Activated naive CD4-positive, alpha-beta T cell treated with anti-CD3 and anti-CD28 coated beads, Interleukin-2, amount 10 ng/mL, durations not matched to agents 7 days and 5 days (primary cell): ENCODE results near the gene GNG7.

Source experiments
- CTCF ChIA-PET: fragments of 350-600 bp; sonication (Branson Sonifier 250); formaldehyde crosslinking; loops from one replicate; lab custom pipeline; 2021; ENCODE audit warnings: antibody characterized with exemption; lab: Charles Lee
- DNase-seq: peaks from one replicate; pipeline ENCODE4 v3.0.0-alpha.2; 2020
- H3K27ac Mint-ChIP-seq: one replicate; pipeline ENCODE4 v1.8.0; 2021; ENCODE audit warnings: mild to moderate bottlenecking, moderate library complexity, mixed read lengths
- H3K27me3 Mint-ChIP-seq: one replicate; pipeline ENCODE4 v1.8.0; 2021; ENCODE audit warnings: mild to moderate bottlenecking, mixed read lengths
- H3K36me3 Mint-ChIP-seq: one replicate; pipeline ENCODE4 v1.8.0; 2021; ENCODE audit warnings: mixed read lengths
- H3K4me1 Mint-ChIP-seq: one replicate; pipeline ENCODE4 v1.8.0; 2021; ENCODE audit warnings: mixed read lengths
- H3K4me3 Mint-ChIP-seq: one replicate; pipeline ENCODE4 v1.8.0; 2021; ENCODE audit warnings: mild to moderate bottlenecking, moderate library complexity, mixed read lengths
- H3K9me3 Mint-ChIP-seq: one replicate; pipeline ENCODE4 v1.8.0; 2021; ENCODE audit warnings: mixed read lengths

The GNG7 gene

DNA sequence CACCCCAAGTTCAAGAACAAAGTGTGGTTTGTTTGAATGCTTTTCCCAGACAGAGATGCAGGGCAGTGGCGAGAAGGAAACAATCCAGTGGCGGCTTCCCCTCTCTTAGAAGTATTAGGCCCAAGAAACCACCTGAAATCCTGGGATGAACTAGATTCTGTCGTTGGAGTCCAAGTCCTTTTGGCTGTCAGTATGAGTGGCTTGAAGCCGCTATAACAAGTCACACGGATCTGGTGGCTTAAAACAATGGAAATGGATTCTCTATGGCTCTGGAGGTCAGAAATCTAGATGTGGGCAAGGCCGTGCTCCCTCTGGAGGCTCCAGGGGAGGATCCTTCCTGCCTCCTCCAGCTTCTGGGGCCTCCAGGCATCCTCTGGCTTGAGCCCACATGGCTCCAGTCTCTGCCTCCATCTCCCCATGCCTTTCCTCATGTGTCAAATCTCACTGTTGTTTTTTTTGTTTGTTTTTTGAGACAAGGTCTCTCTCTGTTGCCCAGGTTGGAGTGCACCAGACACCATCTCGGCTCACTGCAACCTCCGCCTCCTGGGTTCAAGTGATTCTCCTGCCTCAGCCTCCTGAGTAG, 97.7 kb downstream of the GNG7 start:
- Mint-ChIP-seq H3K36me3 (no peaks in the 10 kb centered on the region), H3K4me1 (peaks cover 28% of the 10 kb centered on the region), H3K4me3 (no peak overlapping the region), H3K9me3 (no peaks in the 10 kb centered on the region), H3K27ac (no peak overlapping the region), H3K27me3 (peaks cover 78% of the 10 kb centered on the region)
- CTCF ChIA-PET: no interaction called here
- DNase-seq: no peak

DNA sequence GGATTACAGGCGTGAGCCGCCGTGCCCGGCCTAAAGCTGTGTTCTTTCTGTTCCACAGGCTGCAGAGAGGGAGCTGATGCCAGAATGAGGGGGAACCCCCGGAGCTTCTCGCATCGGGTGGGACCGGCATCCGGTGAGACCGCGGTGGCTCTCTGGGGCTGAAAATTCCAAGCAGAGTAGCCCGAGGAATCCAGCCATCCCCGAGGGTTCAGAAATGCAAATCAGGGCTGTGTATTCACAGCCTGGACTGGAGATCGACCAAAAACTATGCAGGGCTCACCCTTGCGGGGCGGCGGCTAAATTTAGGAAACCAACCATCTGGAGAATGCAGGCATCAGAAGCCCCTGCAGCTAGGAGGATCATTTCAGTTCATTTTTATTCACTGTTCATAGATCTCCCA, 99.2 kb downstream of the GNG7 start:
- H3K4me1 Mint-ChIP-seq: peaks cover 31% of the 10 kb centered on the region
- H3K27ac Mint-ChIP-seq: no peak overlapping the region
- no peak overlapping the region for H3K4me3 Mint-ChIP-seq
- no peaks in the 10 kb centered on the region for H3K36me3 Mint-ChIP-seq
- H3K9me3 Mint-ChIP-seq: no peaks in the 10 kb centered on the region
- DNase-seq: no peak
- peaks cover 63% of the 10 kb centered on the region for H3K27me3 Mint-ChIP-seq
- CTCF ChIA-PET: no interaction called here

DNA sequence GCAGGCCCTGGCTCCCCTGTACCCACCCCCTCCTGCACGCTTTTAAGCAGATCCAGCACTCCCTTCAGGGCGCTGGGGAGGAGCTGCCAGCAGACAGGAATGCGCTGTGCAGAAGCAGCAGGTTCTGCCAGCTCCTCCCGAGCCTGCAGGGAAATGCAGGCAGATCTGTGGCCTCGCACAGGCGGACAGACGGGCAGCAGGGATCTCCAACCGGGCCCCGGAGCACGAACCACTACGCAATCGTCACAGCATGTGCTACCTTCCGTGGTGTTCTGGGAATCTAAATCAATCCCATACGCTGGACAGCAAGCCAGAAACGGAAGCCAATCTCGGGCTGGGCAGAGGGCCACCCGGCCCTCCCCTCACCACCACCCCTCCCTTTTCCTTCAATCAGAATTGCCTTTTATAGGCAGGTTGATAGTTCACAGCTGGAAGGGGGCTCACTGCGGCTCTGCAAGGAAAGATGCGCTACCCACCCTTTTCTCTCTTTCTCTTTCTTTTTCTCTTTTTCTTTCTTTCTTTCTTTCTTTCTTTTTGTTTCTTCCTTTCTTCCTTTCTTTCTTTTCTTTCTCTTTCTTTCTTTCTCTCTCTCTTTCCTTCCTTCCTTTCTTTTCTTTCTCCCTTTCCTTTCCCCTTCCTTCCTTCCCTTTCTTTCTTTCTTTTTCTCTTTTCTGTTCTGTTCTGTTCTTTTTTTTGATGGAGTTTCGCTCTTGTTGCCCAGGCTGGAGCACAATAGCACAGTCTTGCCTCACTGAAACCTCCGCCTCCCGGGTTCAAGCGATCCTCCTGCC, 99.9 kb downstream of the GNG7 start:
- Mint-ChIP-seq H3K4me1 (peaks cover 24% of the 10 kb centered on the region), H3K9me3 (no peaks in the 10 kb centered on the region), H3K4me3 (no peak overlapping the region), H3K36me3 (no peaks in the 10 kb centered on the region), H3K27ac (no peak overlapping the region), H3K27me3 (peaks cover 55% of the 10 kb centered on the region)
- DNase-seq: no peak
- CTCF ChIA-PET: no interaction called here

DNA sequence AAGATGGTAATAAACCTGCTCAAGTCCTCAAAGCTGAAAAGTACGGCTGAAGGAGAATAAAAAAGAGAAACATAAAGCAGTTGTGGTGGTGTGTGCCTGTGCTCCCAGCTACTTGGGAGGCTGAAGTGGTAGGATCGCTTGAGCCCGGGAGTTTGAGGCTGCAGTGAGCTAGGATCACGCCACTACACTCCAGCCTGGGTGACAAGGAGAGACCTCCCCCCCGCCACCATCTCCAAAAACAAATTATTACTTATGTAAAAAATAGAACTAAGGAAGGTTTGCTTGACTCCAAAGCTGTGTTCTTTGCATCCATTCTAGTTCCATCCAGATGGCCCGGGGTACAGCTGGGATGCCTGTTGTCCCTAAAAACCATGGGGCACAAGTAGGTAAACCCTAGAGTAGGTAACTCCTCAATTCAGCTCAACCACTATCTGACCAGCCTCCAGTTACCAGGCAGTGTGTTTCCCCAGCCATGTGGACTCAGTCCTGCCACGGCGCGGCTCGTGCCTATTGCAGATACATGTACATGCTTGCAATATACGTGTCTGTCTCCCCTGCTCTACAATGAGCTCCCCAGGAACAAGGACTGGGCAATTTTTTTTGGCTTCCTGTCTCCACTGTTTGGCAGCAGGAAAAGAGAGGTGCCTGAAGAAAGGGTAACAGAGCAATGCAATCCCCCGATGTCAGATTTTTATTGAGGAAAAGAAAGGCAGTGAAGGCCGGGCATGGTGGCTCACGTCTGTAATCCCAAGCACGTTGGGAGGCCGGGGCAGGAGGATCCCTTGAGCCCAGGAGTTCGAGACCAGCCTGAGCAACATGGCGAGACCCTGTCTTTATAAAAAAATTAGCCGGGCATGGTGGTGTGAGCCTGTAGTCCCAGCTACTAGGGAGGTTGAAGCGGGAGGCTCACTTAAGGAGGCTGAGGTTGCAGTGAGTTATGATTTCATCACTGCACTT, 101.3 kb downstream of the GNG7 start:
- Mint-ChIP-seq H3K4me3 (no peak overlapping the region), H3K27me3 (peaks cover 45% of the 10 kb centered on the region), H3K4me1 (peaks cover 15% of the 10 kb centered on the region), H3K9me3 (no peaks in the 10 kb centered on the region), H3K27ac (no peak overlapping the region), H3K36me3 (no peaks in the 10 kb centered on the region)
- CTCF ChIA-PET: interaction anchor here (0.7 to 3.9 kb wide), 6 partner anchors 9 to 326 kb away, joined by 3 to 28 read pairs (median 3); no protein-coding TSS in a partner anchor
- DNase-seq: no peak

DNA sequence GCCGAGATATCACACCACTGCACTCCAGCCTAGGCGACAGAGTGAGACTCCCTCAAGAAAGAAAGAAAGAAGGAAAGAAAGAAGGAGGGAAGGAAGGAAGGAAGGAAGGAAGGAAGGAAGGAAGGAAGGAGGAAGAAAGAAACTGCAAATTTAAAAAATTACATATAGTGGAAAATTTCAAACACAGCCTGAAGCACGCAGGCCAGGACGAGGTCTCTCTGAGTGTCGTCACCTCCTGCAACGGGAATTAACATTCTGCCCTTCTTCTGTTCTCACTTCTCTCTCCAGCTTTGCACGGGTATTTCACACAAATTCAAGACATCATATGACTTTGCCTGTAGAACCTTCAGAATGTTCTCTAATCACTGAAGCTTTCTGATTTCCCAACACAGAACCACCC, 108.2 kb downstream of the GNG7 start:
- CTCF ChIA-PET: interaction anchor here (0.6 kb wide), 1 partner anchor 56 kb away, joined by 4 read pairs; no protein-coding TSS in a partner anchor
- H3K27ac Mint-ChIP-seq: no peak overlapping the region
- no peaks in the 10 kb centered on the region for H3K36me3 Mint-ChIP-seq
- peaks cover 34% of the 10 kb centered on the region for H3K27me3 Mint-ChIP-seq
- H3K4me3 Mint-ChIP-seq: no peak overlapping the region
- H3K9me3 Mint-ChIP-seq: no peaks in the 10 kb centered on the region
- H3K4me1 Mint-ChIP-seq: peaks cover 13% of the 10 kb centered on the region
- no peak for DNase-seq

DNA sequence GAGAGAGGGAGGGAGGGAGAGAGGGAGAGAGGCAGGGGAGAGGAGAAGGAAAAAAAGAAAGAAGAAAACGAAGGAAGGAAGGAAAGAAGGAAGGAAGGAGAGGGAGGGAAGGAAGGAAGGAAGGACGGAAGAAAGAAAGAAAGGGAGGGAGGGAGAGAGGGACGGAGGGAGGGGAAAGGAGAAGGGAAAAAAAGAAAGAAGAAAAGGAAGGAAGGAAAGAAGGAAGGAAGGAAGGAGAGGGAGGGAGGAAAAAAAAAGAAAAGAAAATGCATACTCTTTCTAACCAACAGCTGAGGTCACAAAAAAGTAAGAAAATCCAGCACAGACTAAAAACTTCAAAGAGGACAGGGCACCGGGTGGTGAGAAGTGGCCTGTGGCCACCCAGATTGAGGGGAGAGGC, 109.7 kb downstream of the GNG7 start:
- no peak for DNase-seq
- no peaks in the 10 kb centered on the region for H3K9me3 Mint-ChIP-seq
- H3K27me3 Mint-ChIP-seq: peaks cover 44% of the 10 kb centered on the region
- CTCF ChIA-PET: no interaction called here
- H3K4me3 Mint-ChIP-seq: no peak overlapping the region
- peaks cover 5% of the 10 kb centered on the region for H3K4me1 Mint-ChIP-seq
- H3K27ac Mint-ChIP-seq: no peak overlapping the region
- no peaks in the 10 kb centered on the region for H3K36me3 Mint-ChIP-seq

DNA sequence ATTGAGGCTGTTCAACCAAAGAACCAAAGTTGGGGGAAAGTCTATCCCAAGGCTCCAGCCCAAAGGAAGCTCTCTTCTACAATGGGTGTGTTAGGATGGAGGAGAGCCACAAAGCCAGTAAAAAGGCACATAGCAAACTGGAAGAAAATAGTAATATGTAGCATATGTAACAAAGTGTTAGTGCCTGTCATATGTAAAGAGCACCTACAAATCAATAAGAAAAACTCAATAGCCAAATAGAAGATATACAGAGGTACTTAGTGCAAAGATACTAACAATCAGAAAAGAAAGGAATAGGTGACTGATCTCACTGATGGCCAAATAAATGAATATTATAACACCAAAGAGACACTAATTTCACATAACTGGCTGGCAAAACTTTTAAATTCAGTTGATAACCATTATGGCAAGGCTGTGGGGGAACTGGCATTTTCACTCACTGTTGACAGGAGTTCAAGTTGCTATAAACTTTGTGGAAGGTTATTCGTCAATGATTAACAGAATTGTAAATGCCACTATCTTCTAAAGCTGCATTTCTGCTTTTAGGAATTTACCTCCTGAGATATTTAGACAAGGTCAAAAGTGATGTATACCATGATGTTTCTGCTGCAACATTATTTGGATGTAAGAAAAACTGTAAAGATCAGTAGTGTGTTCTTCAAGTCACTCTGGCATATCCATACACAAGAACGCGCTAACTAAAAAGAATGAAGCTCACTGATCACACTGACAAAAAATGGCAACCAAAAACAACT, 110.8 kb downstream of the GNG7 start:
- Mint-ChIP-seq H3K4me3 (no peak overlapping the region), H3K36me3 (no peaks in the 10 kb centered on the region), H3K9me3 (no peaks in the 10 kb centered on the region), H3K4me1 (peaks cover 5% of the 10 kb centered on the region), H3K27ac (no peak overlapping the region), H3K27me3 (peaks cover 52% of the 10 kb centered on the region)
- DNase-seq: no peak
- CTCF ChIA-PET: no interaction called here

DNA sequence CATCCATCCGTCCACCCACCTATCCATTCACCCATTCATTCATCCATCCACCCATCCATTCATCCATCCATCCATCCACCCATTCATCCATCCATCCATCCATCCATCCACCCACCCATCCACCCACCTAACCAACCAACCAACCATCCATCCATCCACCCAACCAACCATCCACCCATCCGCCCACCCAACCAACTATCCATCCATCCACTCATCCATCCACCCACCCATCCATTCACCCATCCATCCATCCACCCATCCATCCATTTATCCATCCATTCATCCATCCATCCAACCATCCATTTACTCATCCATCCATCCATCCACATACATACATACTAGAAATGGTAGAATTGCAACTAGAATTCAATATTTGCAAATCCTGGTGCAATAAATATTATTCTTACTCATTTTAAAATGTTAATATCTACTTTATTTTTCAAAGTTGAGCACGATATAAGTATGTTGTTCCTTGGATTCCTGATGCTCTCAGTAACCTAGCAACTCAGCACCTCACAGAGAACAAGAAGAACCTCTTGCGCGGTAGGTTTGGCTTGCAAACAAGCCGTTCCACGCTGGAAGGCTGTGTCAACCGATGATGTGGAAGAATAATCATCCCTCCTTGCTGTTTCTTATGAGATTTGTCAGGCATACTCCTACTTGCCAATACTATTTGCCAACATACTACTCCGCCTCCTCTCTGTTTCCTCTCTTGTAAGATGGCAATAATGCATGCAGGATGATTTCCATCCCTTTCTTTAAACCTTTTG, 111.7 kb downstream of the GNG7 start:
- peaks cover 5% of the 10 kb centered on the region for H3K4me1 Mint-ChIP-seq
- no peaks in the 10 kb centered on the region for H3K9me3 Mint-ChIP-seq

DNA sequence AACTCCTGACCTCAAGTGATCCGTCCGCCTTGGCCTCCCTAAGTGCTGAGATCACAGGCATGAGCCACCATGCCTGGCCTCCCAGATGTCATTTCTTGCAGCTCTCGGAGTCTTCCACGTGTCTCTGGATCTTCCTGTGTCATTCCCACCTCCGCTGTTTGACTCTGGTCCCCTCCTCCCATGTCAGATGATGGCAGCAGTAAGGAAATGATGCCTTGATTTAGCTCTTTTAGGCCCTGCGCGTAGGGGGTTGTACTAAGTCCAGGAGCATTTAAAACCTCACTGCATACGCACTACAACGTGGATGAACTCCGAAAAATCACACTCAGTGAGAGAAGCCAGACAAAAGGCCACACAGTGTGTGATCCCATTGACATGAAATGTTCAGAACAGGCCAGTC, 113.1 kb downstream of the GNG7 start:
- Mint-ChIP-seq H3K9me3 (no peaks in the 10 kb centered on the region), H3K27me3 (peaks cover 56% of the 10 kb centered on the region), H3K4me3 (no peak overlapping the region), H3K4me1 (peaks cover 5% of the 10 kb centered on the region), H3K36me3 (no peaks in the 10 kb centered on the region), H3K27ac (no peak overlapping the region)
- CTCF ChIA-PET: no interaction called here
- no peak for DNase-seq

More for the DNA sequence above, 111.7 kb downstream of the GNG7 start:
- CTCF ChIA-PET: no interaction called here
- Mint-ChIP-seq H3K27me3 (peaks cover 58% of the 10 kb centered on the region), H3K36me3 (no peaks in the 10 kb centered on the region), H3K27ac (no peak overlapping the region), H3K4me3 (no peak overlapping the region)
- no peak for DNase-seq

DNA sequence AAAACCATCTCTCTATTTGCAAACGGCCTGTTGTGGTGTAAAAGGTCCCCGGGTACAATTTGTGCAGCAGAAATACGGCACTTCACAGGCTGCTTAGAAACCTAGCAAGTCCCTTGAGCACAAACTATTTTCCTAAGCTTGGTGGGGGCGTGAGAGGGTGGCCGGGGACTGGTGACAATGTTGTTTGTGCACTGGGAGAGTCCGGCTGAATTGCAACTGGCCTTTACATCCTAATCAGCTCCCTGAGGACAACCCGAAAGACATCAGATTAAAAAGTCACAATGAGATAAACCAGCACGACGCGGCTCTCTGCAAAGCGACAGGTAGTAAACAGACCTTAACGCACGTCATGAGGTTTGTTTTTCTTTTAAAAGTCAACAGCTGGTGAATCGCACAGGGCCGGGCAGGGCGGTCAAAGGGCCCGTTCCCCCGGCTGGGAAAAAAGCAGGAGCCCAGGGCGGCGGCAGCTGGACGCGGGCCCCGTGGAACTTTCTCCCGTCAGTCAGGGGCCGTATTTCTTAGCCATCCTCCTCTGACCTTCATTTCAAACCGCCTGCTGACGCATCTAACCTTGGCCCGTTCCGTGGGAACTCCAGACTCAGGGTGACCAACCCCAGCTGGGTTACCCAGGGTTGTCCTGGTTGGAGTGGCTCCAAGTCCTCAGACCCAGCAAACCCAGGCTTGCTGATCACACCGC, 114.3 kb downstream of the GNG7 start:
- H3K27me3 Mint-ChIP-seq: peaks cover 52% of the 10 kb centered on the region
- no peaks in the 10 kb centered on the region for H3K36me3 Mint-ChIP-seq
- no peak overlapping the region for H3K4me3 Mint-ChIP-seq
- peaks cover 5% of the 10 kb centered on the region for H3K4me1 Mint-ChIP-seq
- DNase-seq: no peak
- H3K9me3 Mint-ChIP-seq: peaks cover 3% of the 10 kb centered on the region
- H3K27ac Mint-ChIP-seq: no peak overlapping the region
- CTCF ChIA-PET: no interaction called here

DNA sequence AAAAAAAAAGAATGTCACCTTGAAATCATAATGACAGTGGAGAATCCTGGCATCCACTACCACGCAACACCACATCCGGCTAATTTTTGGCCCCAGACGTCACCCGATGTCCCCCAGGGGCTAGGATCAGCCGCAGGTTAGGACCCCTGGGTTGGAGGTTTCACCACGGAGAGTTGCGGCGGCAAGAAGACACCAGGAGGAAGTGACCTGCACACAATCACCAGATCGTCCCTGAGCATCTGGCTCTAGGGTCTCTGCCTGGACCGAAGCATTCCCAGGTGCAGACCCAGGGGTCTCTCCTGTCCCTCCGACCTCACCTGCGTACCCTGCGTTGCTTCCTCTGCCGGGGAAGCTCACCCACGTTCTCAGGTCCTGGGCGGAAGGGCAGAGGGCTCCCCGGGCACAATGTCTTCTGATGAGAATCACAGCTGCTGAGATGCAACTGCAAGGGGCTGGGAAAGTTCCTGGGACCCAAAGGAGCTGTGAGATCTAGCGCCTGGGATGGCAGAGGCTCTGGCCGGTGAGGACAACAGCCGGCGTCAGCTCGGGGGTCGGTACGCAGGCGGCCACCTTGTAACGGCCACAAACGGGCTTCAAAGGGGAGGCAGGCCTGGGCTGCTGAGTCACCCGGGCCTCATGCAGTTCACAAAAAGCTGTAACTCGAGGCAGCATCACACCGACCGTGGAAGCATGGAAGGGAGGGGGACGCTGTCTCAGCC, 115.3 kb downstream of the GNG7 start:
- no peak overlapping the region for H3K27ac Mint-ChIP-seq

DNA sequence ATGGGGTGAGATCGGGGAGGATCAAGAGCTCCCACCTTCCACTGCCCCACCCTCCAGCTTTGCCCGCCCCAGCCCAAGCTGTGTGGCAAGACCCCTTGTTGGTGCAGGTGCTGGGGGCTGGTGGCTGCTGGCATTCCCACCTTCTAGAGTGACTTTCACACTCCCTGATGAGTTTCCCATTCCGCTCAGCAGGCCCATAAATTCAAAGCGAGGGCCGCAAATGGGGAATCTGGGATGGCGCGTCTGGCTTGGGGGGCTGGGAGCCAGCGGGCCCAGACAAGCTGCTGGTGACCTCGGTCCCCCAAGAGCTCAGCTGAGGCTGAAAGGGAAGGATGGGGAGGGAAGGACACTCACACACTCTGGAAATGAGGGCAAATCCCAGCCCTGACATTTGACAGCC, 116.3 kb downstream of the GNG7 start:
- Mint-ChIP-seq H3K36me3 (peaks cover 2% of the 10 kb centered on the region), H3K9me3 (peaks cover 8% of the 10 kb centered on the region), H3K4me1 (no peaks in the 10 kb centered on the region), H3K4me3 (no peak overlapping the region), H3K27me3 (peaks cover 50% of the 10 kb centered on the region), H3K27ac (no peak overlapping the region)
- no peak for DNase-seq
- CTCF ChIA-PET: no interaction called here

More for the DNA sequence above, 115.3 kb downstream of the GNG7 start:
- H3K36me3 Mint-ChIP-seq: no peaks in the 10 kb centered on the region
- DNase-seq: no peak
- H3K27me3 Mint-ChIP-seq: peaks cover 47% of the 10 kb centered on the region
- H3K4me1 Mint-ChIP-seq: peaks cover 1% of the 10 kb centered on the region
- H3K4me3 Mint-ChIP-seq: no peak overlapping the region
- peaks cover 3% of the 10 kb centered on the region for H3K9me3 Mint-ChIP-seq
- CTCF ChIA-PET: no interaction called here
